Progenitor cell of endocrine pancreas (in vitro differentiated cells): ENCODE results near the gene CHAD. TPM values are rescaled to one million over a fixed set of nuclear protein-coding genes. Genes with fewer than 3 reads are reported as not detected.

Source experiments
- DNase-seq: peaks from one replicate; pipeline ENCODE4 v3.0.0; 2021; ENCODE audit warnings: low spot score; ENCODE audit not compliant: unreplicated experiment
- H3K27ac Mint-ChIP-seq: 2 replicates; pipeline ENCODE4 v1.8.0; 2021; ENCODE audit warnings: mild to moderate bottlenecking, moderate library complexity, mixed read lengths
- H3K27me3 Mint-ChIP-seq: 2 replicates; pipeline ENCODE4 v1.8.0; 2021; ENCODE audit warnings: mixed read lengths
- H3K36me3 Mint-ChIP-seq: 2 replicates; pipeline ENCODE4 v1.8.0; 2022; ENCODE audit warnings: mixed read lengths; ENCODE audit not compliant: insufficient read depth
- H3K4me1 Mint-ChIP-seq: 2 replicates; pipeline ENCODE4 v1.8.0; 2021; ENCODE audit warnings: low read depth, mixed read lengths
- H3K4me3 Mint-ChIP-seq: 2 replicates; pipeline ENCODE4 v1.8.0; 2021; ENCODE audit warnings: low read depth, mild to moderate bottlenecking, moderate library complexity, mixed read lengths
- H3K9me3 Mint-ChIP-seq: 2 replicates; pipeline ENCODE4 v1.8.0; 2021; ENCODE audit warnings: low read depth, mixed read lengths
- total RNA-seq: library from RNA; stranded (reverse); gene quantifications from 2 replicates; pipeline ENCODE4 v1.2.1, GENCODE V29; 2021
- TF ChIP-seq, protein P1 (sequence below): fragments of 200-600 bp; sonication (generic); IDR thresholded peaks from one replicate; pipeline ENCODE4 v1.5.0; 2021; ENCODE audit warnings: antibody characterized with exemption, mild to moderate bottlenecking; ENCODE audit not compliant: unreplicated experiment

The CHAD gene
- total RNA-seq, 1 donor from 2014 or later: not detected

DNA sequence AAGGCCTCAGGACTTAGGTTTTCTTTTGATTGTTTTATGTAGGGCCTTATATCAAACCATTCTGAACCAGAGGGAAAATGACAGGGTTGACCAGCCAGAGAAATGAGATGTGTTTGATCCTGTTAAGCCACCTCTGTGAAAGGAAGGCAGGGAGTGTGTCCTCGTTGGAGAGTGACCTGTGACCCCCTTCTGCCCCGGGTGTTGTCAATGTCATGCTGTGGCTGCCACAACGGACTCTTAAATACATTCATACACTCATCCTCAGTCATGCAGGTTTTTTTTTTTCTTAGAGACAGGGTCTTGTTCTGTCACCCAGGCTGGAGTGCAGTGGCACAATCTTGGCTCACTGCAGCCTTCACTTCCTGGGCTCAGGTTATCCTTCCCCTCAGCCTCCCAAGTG, 45.7 kb upstream of the CHAD start:
- H3K27ac Mint-ChIP-seq: no peak overlapping the region
- TF ChIP-seq, protein P1, sequence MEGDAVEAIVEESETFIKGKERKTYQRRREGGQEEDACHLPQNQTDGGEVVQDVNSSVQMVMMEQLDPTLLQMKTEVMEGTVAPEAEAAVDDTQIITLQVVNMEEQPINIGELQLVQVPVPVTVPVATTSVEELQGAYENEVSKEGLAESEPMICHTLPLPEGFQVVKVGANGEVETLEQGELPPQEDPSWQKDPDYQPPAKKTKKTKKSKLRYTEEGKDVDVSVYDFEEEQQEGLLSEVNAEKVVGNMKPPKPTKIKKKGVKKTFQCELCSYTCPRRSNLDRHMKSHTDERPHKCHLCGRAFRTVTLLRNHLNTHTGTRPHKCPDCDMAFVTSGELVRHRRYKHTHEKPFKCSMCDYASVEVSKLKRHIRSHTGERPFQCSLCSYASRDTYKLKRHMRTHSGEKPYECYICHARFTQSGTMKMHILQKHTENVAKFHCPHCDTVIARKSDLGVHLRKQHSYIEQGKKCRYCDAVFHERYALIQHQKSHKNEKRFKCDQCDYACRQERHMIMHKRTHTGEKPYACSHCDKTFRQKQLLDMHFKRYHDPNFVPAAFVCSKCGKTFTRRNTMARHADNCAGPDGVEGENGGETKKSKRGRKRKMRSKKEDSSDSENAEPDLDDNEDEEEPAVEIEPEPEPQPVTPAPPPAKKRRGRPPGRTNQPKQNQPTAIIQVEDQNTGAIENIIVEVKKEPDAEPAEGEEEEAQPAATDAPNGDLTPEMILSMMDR: no peak
- H3K9me3 Mint-ChIP-seq: no peaks in the 10 kb centered on the region
- H3K36me3 Mint-ChIP-seq: no peaks in the 10 kb centered on the region
- H3K4me3 Mint-ChIP-seq: no peak overlapping the region
- H3K4me1 Mint-ChIP-seq: peaks cover 16% of the 10 kb centered on the region
- H3K27me3 Mint-ChIP-seq: peaks cover 14% of the 10 kb centered on the region
- no peak for DNase-seq

DNA sequence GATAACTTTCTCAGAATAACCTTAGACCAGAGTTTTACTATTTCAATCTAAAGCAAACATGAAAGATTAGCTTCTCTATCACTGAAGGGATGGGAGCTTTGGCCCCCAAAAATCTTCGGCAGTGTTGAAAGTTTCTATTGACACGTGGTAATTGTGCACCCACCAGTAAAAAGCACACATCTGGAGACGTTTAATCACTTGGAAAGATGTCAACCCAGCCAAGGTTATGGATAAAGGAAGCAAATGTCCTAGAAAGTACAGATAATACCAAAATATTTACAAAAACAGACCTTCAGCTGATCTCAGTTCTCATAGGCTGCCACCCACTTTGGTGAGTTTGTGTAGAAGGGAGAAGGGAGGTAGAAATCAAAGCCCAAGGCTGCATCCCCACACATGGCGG, 44.8 kb upstream of the CHAD start:
- Mint-ChIP-seq H3K9me3 (no peaks in the 10 kb centered on the region), H3K36me3 (no peaks in the 10 kb centered on the region), H3K4me3 (no peak overlapping the region), H3K27ac (no peak overlapping the region), H3K4me1 (peaks cover 20% of the 10 kb centered on the region), H3K27me3 (peaks cover 14% of the 10 kb centered on the region)
- TF ChIP-seq, protein P1: no peak
- no peak for DNase-seq

DNA sequence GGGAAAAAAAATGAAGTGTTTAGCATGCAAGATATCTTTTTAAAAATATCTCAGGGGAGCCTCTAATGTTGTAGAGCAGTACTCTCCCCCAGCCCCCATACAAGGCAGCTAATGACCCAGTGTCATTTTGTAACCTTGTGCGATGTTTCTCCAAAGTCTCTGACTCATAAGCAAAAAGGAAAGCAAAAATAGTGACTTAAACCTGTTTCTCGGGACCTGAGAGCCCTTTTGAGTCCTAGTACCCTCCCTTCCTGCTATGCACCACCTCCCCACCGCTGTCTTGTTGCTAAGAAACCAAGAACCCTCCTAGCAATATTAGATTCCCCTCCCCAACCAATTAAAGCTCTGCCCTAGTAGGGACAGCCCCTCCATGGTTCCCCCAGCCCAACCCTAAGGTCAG, 42.4 kb upstream of the CHAD start:
- DNase-seq: no peak
- Mint-ChIP-seq H3K9me3 (no peaks in the 10 kb centered on the region), H3K27ac (no peak overlapping the region), H3K27me3 (peaks cover 14% of the 10 kb centered on the region), H3K36me3 (no peaks in the 10 kb centered on the region), H3K4me3 (no peak overlapping the region), H3K4me1 (peaks cover 18% of the 10 kb centered on the region)
- TF ChIP-seq, protein P1: no peak

DNA sequence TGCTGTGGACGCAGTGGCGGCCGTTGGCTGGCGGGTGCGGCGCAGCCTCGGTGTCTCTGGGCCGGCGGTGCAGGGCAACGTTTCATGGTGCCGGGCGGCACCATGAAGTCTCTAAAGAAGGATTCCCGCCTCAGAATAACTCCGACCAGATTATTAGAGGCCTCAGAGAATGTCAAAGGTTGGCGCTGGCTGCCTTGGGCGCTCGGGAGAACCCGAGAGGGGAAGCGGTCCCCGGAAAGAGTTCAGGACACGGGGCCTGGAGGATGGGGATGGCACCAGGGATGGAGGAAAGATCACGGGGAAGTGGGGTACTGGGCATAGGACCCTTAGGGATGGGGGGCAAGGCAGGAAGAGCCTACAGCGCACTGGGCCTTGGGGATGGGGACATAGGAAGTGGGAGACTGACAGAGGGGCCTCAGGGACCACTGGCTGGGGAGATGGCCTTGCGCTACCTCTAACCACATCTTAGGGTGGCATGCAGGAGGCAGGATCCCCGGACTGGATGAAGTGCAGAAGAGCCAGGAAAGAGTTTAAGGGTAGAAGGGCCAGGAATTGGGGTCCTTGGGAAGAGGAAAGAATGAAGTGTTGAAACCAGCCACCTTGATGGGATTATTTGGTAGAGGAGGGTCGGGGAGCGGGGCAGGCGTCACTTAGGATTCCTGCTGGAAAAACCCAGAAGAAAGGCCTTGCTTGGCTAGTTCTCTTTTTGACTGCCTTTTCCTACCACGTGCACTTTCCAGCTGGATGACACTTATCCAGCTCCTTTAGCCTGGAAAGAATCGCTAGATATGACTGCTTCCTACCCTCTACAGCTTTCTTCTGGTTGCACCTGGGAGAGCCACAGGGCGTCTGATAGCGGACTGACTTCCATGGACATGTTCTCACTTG, 40.1 kb upstream of the CHAD start:
- peaks cover 18% of the 10 kb centered on the region for H3K4me1 Mint-ChIP-seq
- H3K4me3 Mint-ChIP-seq: peak overlapping the region; percentile 77
- no peaks in the 10 kb centered on the region for H3K9me3 Mint-ChIP-seq
- H3K36me3 Mint-ChIP-seq: no peaks in the 10 kb centered on the region
- TF ChIP-seq, protein P1: no peak
- peaks cover 12% of the 10 kb centered on the region for H3K27me3 Mint-ChIP-seq
- peak overlapping the region; percentile 56 for H3K27ac Mint-ChIP-seq
- no peak for DNase-seq

DNA sequence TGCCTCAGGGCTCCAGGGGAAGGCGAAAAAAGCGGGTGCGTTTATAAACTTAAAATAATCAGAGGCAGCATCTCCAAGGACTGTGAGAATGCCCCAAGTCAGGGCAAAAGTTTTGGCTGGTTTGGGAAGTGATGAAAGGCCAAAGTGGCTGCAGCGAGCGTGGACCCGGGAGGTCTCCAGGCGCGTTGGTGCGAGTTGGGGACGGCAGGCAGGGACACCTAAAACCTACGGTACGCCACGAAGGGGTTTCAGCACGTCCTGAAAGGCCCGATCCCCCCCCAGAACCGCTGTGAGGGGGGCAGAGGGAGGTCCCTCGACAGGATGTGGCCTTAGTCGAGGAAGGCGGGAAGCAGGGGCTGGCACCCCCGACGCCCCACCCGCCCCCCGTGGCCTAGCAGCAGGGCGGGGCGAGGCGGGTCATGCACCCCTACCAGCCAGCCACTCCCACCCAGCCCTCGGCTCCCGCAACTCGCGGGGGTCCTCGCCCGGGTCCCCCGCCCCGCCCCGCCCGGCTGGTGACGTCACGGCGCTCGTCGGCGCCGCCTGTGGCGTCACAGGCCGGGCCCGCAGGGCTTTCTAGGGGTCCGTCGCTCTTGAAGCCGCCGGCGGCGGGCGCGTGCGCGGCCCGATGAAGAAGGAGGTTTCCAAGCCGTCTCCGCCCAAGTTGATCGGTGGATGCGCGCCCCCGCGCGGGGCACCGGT, 39.3 kb upstream of the CHAD start, which contains the start of gene MYCBPAP:
TSS of gene MYCBPAP (plus strand) at position 569 of the 702 bp plus-strand sequence. CDS start 236 bp downstream, outside the sequence.
- H3K27me3 Mint-ChIP-seq: peaks cover 17% of the 10 kb centered on the region

More for the DNA sequence above, 39.3 kb upstream of the CHAD start, which contains the start of gene MYCBPAP:
- Mint-ChIP-seq H3K4me1 (peaks cover 18% of the 10 kb centered on the region), H3K9me3 (no peaks in the 10 kb centered on the region), H3K27ac (peak within 1 kb of the TSS; percentile 56), H3K4me3 (peak within 1 kb of the TSS; percentile 78), H3K36me3 (no peaks in the 10 kb centered on the region)
- TF ChIP-seq, protein P1: peak; percentile 25
- peak; percentile 71 for DNase-seq
